ENCODE results near the gene MAJIN. TPM values are rescaled to one million over a fixed set of nuclear protein-coding genes. Genes with fewer than 3 reads are reported as not detected.
A peak's percentile ranks its signal among the peaks of the same experiment; 100 is the strongest.

The MAJIN gene
- total RNA-seq, 2 donors from 2014 or later: 7.4 TPM; not detected in 1

GRCh38 chr11:64917663-64917995 lies 54.3 kb downstream of the MAJIN start:
- Histone ChIP-seq H3K27ac (peak overlapping the region; percentile 67 to 71), H3K27me3 (replicated peaks; ENCODE audit: insufficient read depth) (no peaks in the 10 kb centered on the region), H3K4me3 (peak overlapping the region; percentile 76 to 92), H3K9me3 (no peaks in the 10 kb centered on the region), H3K36me3 (peaks cover 8 to 9% of the 10 kb centered on the region in 2 donors), H3K4me1 (replicated peaks) (peaks cover 17% of the 10 kb centered on the region)
- TF ChIP-seq POLR2A (IDR thresholded peaks at IDR 0.05): no peak
- TF ChIP-seq CTCF (IDR thresholded peaks at IDR 0.05): no peak
- no peak for TF ChIP-seq POLR2AphosphoS5 (IDR thresholded peaks at IDR 0.05)
- no peak for DNase-seq (ENCODE audit: low spot score)
- 6% methylated on average over 6 of the region's 6 CpGs for WGBS
- intact Hi-C loops (cut with DNase I): loop anchor here (2.0 to 10.0 kb wide), 2 partner anchors 97 to 197 kb away; partner anchors contain the start of genes ARL2, TM7SF2 and ZNHIT2

GRCh38 chr11:64916775-64917662 lies 54.9 kb downstream of the MAJIN start, which contains the start of gene ATG2A:
ATG2A (minus strand) TSS chr11:64917209; CDS start chr11:64917135, 74 bp downstream.
- Histone ChIP-seq H3K4me1 (replicated peaks) (peaks cover 17% of the 10 kb centered on the region), H3K4me3 (peak within 1 kb of the TSS; percentile 76 to 92), H3K27ac (peak within 1 kb of the TSS; percentile 71 to 80), H3K9me3 (no peaks in the 10 kb centered on the region), H3K36me3 (peaks cover 8 to 12% of the 10 kb centered on the region in 2 donors), H3K27me3 (replicated peaks; ENCODE audit: insufficient read depth) (no peaks in the 10 kb centered on the region)
- intact Hi-C loops (cut with DNase I): loop anchor here (2.0 to 10.0 kb wide), 2 partner anchors 98 to 198 kb away; partner anchors contain the start of genes ARL2, TM7SF2 and ZNHIT2
- WGBS: under 1% methylated on average over 46 of the region's 57 CpGs
- TF ChIP-seq POLR2AphosphoS5 (IDR thresholded peaks at IDR 0.05): peak; percentile 99
- peak in 1 of 4 experiments; percentile 18 for TF ChIP-seq CTCF (IDR thresholded peaks at IDR 0.05)
- TF ChIP-seq POLR2A (IDR thresholded peaks at IDR 0.05): peak; percentile 98
- DNase-seq (ENCODE audit: low spot score): peak; percentile 99

- no peak for DNase-seq (ENCODE audit: low spot score)
- peak; percentile 43 for TF ChIP-seq POLR2AphosphoS5 (IDR thresholded peaks at IDR 0.05)
- TF ChIP-seq POLR2A (IDR thresholded peaks at IDR 0.05): no peak
- intact Hi-C loops (cut with DNase I): loop anchor here (2.0 to 10.0 kb wide), 2 partner anchors 99 to 199 kb away; partner anchors contain the start of genes ARL2, TM7SF2 and ZNHIT2
These were observed 55.7 kb downstream of the MAJIN start for GRCh38 chr11:64916040-64916774.

GRCh38 chr11:64915376-64915887 lies 56.5 kb downstream of the MAJIN start:
- peak overlapping the region in 1 of 2 donors; percentile 71 for H3K27ac ChIP-seq
- no peak for TF ChIP-seq POLR2AphosphoS5 (IDR thresholded peaks at IDR 0.05)
- TF ChIP-seq POLR2A (IDR thresholded peaks at IDR 0.05): no peak
- TF ChIP-seq CTCF (IDR thresholded peaks at IDR 0.05): no peak
- H3K9me3 ChIP-seq: no peaks in the 10 kb centered on the region
- intact Hi-C loops (cut with DNase I): loop anchor here (10.0 kb wide), 1 partner anchor 199 kb away; the partner anchor contains the start of genes TM7SF2 and ZNHIT2
- DNase-seq (ENCODE audit: low spot score): no peak
- 77% methylated on average over 7 of the region's 7 CpGs for WGBS
- H3K4me1 ChIP-seq (replicated peaks): peaks cover 17% of the 10 kb centered on the region
- H3K27me3 ChIP-seq (replicated peaks; ENCODE audit: insufficient read depth): no peaks in the 10 kb centered on the region
- peaks cover 19 to 28% of the 10 kb centered on the region in 2 donors for H3K36me3 ChIP-seq
- peak overlapping the region in 1 of 2 donors; percentile 92 for H3K4me3 ChIP-seq

More at GRCh38 chr11:64916040-64916774, 55.7 kb downstream of the MAJIN start:
- Histone ChIP-seq H3K36me3 (peaks cover 14 to 20% of the 10 kb centered on the region in 2 donors), H3K27ac (peak overlapping the region; percentile 71 to 80), H3K27me3 (replicated peaks; ENCODE audit: insufficient read depth) (no peaks in the 10 kb centered on the region), H3K4me1 (replicated peaks) (peaks cover 17% of the 10 kb centered on the region), H3K4me3 (peak overlapping the region; percentile 76 to 92), H3K9me3 (no peaks in the 10 kb centered on the region)
- WGBS: 4% methylated on average over 23 of the region's 23 CpGs

Measured in prostate gland (tissue), 2 donors.